GM12865 (cell line): ENCODE results near the gene GRID1.
A peak's percentile ranks its signal among the peaks of the same experiment; 100 is the strongest.

Source experiments
- DNase-seq: peaks from one replicate; pipeline ENCODE4 v3.0.0; 2010; ENCODE audit warnings: low read depth
- H3K4me3 ChIP-seq: 2 replicates; pipeline ENCODE4 v1.5.1; 2011; ENCODE audit warnings: mild to moderate bottlenecking, low read depth, low read length, control low read depth
- TF ChIP-seq, protein P1 (sequence below): IDR thresholded peaks from 2 replicates; pipeline ENCODE4 v1.5.1; 2011; ENCODE audit warnings: low read length, control low read depth, low read depth, inconsistent platforms; ENCODE audit not compliant: insufficient read depth; ENCODE audit errors: missing control alignments

The GRID1 gene

DNA sequence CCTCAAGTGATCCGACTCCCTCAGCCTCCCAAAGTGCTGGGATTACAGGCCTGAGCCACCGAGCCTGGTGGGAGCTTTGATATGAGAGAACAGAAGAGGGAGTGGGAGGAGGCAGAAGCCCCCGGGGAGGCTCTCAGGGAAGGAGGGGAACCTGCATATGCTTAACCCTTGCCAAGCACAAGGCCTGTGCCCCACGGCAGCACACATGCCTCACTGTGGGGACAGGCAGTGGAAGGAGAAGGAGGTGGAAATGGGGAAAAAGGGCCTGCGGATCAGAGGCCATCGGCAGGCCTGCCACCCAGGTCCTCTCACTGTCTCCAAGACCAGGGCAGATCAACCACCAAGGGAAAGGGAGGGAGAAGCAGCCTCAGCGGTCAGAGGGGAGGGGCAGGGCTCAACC is 7.2 kb upstream of the GRID1 start:
- TF ChIP-seq, protein P1, sequence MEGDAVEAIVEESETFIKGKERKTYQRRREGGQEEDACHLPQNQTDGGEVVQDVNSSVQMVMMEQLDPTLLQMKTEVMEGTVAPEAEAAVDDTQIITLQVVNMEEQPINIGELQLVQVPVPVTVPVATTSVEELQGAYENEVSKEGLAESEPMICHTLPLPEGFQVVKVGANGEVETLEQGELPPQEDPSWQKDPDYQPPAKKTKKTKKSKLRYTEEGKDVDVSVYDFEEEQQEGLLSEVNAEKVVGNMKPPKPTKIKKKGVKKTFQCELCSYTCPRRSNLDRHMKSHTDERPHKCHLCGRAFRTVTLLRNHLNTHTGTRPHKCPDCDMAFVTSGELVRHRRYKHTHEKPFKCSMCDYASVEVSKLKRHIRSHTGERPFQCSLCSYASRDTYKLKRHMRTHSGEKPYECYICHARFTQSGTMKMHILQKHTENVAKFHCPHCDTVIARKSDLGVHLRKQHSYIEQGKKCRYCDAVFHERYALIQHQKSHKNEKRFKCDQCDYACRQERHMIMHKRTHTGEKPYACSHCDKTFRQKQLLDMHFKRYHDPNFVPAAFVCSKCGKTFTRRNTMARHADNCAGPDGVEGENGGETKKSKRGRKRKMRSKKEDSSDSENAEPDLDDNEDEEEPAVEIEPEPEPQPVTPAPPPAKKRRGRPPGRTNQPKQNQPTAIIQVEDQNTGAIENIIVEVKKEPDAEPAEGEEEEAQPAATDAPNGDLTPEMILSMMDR: no peak
- no peak overlapping the region for H3K4me3 ChIP-seq
- no peak for DNase-seq

DNA sequence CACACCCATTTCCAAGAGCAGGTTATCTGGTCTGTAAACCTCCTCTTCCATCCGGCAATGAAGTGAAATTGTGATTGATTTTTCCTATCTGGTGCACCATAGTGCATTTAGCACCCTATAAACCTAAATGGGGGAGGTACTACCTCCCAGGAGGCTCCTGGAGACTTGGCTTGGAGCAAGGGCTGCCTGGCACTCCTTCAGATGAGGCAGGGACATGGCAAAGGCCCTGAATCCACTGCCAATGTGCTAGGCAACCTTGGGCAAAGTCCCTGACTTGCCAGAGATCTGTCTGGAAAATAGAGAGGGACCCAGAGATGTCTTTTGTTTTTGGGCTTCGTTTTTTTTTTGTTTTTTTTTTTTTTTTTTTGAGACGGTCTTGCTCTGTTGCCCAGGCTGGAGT is 6.7 kb upstream of the GRID1 start:
- no peak overlapping the region for H3K4me3 ChIP-seq
- no peak for DNase-seq
- TF ChIP-seq, protein P1: no peak

DNA sequence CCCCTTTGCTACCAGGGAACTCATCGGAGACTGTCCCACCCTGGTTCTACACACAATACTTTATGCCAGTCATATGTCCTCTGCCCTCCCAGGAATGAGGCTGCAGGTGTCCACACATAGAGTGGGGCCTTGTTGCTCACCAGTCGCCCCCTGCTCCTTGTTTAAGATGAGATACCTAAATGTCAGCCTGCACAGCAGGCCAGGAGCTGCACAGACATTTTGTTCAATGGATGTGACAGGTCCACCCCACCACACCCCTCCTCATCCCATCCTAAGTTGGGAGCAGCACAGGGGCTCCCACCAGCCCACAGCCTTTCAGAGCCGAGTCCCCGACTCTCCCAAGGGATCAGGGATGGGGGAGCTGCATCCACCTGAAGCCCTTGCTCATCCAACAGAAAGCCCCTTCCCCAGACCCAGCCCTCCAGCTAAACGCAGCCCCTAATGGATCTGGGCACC is 6.2 kb upstream of the GRID1 start:
- TF ChIP-seq, protein P1: no peak
- DNase-seq: no peak
- no peak overlapping the region for H3K4me3 ChIP-seq

DNA sequence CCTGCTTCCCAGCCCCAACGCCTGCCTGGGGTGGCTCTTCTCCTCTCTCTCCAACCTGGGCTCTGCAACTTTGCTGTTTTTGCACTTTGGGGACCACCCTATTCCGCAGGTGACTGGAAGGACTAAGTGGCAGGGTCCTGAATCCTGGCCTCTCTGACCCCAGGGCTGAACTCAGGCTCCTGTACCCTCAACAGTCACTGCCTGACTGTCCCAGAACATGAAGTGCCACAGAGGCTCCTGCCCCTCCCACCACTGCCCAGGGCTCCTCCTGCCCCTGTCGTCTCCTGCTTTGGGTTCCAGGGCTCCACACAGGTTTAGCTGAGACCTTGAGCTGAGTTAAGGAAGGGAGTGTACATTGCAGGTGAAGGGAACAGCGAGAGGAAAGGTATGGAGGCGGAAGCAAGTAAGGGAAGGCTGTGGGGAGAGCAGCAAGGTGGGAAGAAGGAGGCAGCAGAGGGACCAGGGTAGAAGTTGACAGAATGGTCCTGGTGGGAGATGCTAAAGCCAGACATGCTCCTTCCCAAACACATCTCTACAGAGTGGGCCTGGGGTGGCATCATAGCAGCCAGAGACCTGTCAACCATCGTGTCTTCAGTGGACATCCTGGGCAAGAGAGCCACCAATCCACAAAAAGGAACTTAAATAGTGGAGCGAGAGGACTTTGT is 5.7 kb upstream of the GRID1 start:
- no peak overlapping the region for H3K4me3 ChIP-seq
- no peak for DNase-seq
- TF ChIP-seq, protein P1: no peak

DNA sequence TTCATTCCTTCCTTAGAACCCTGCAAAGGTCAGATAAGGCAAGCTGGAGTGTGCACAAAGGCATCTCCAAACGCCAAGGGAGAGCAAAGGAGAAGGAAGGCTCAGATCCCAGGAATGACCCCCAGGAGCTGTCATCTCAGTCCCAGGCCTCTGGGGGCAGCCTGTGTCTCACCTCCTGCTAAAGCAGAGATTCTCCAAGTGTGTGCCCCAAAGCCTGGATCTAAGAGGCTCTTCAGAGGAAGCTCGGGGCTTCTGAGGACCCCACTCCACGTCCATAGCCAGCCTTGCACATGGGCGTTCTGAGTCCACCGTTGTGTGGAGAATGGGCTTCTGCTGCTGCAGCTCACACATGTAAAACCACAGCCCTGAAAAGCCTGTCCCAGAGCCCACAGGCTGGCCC is 5.1 kb upstream of the GRID1 start:
- TF ChIP-seq, protein P1: peak; percentile 5

DNA sequence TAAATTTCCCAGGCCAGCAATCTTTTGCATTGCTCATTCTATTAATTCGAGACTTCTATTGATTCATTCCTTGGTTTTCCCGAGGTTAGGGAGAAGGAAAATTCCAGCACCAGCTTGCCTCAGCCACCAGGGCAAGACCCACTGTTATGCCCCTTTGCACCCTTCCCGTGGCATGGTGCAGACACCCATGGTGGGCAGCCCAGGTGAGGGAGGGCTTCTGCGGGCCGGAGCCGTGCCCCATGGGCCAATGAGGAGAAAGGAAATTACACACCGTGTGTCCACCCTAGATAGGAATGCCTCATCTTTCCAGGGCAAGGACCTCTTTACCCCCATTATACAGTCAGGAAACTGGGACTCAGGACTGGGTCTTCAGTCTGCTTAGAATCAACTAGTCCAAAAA is 4.5 kb upstream of the GRID1 start:
- TF ChIP-seq, protein P1: no peak
- no peak overlapping the region for H3K4me3 ChIP-seq
- DNase-seq: no peak

More for the DNA sequence above, 5.1 kb upstream of the GRID1 start:
- H3K4me3 ChIP-seq: no peak overlapping the region
- no peak for DNase-seq
